GM18520 (cell line): ENCODE results near the gene S1PR1.
A peak's percentile ranks its signal among the peaks of the same experiment; 100 is the strongest.

Experiments
- ATAC-seq: cut with Tn5 transposase; IDR thresholded peaks from one replicate; pipeline ENCODE4 v1.9.1; 2021; ENCODE audit not compliant: unreplicated experiment

Gene S1PR1

GRCh38 chr1:101245246-101245927, 8.6 kb downstream of the S1PR1 start:
- ATAC-seq = no peak

- peak; percentile 96 for ATAC-seq
Measured at GRCh38 chr1:101247404-101248287, 10.8 kb downstream of the S1PR1 start.

GRCh38 chr1:101250222-101250621, 13.4 kb downstream of the S1PR1 start:
- ATAC-seq = no peak

GRCh38 chr1:101250656-101251272, 13.9 kb downstream of the S1PR1 start:
- ATAC-seq = no peak

- ATAC-seq = no peak
Measured at GRCh38 chr1:101251504-101251903, 14.7 kb downstream of the S1PR1 start.

GRCh38 chr1:101253976-101254674, 17.3 kb downstream of the S1PR1 start:
- no peak for ATAC-seq

- ATAC-seq = peak; percentile 67
Measured at GRCh38 chr1:101257500-101258325, 20.9 kb downstream of the S1PR1 start.

- ATAC-seq = no peak
Measured at GRCh38 chr1:101259744-101260148, 22.9 kb downstream of the S1PR1 start.

- no peak for ATAC-seq
Measured at GRCh38 chr1:101260556-101261350, 23.9 kb downstream of the S1PR1 start.

GRCh38 chr1:101261623-101262022, 24.8 kb downstream of the S1PR1 start:
- no peak for ATAC-seq

GRCh38 chr1:101262060-101262459, 25.2 kb downstream of the S1PR1 start:
- no peak for ATAC-seq

GRCh38 chr1:101262630-101263348, 26.0 kb downstream of the S1PR1 start:
- ATAC-seq = no peak

GRCh38 chr1:101264697-101265096, 27.9 kb downstream of the S1PR1 start:
- ATAC-seq = no peak

- no peak for ATAC-seq
Measured at GRCh38 chr1:101265684-101266083, 28.9 kb downstream of the S1PR1 start.

GRCh38 chr1:101267082-101267481, 30.3 kb downstream of the S1PR1 start:
- no peak for ATAC-seq

- ATAC-seq = no peak
Measured at GRCh38 chr1:101268893-101269292, 32.1 kb downstream of the S1PR1 start.

- ATAC-seq = no peak
Measured at GRCh38 chr1:101275672-101276071, 38.9 kb downstream of the S1PR1 start.

- ATAC-seq = no peak
Measured at GRCh38 chr1:101276818-101277217, 40.0 kb downstream of the S1PR1 start.

GRCh38 chr1:101278238-101278637, 41.4 kb downstream of the S1PR1 start:
- ATAC-seq = no peak
